ENCODE results near the gene MAD1L1.

MAD1L1 gene

DNA sequence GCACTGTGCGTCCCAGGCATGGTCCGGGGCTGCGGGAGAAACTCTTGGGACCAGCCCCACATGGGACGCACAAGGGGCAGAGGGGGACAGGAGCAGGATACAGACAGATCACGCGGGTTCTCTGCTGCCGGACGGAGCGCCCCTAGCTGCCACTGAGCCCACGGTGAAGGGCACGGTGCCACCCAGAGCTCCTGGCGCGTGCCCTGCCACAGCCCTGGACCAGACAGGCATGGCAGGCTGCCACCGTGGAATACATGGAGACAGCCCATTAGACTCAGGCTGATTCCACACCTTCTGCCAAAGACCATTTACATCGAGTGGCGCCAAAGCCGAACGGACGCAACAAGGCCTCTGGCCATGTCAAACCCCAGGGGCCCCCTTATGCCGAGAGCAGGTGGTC is 90.4 kb downstream of the MAD1L1 start:
- Mint-ChIP-seq H3K27ac (no peak overlapping the region), H3K4me3 (no peak overlapping the region), H3K9me3 (no peaks in the 10 kb centered on the region), H3K27me3 (ENCODE audit: low read depth, poor library complexity) (no peaks in the 10 kb centered on the region), H3K4me1 (peaks cover 25% of the 10 kb centered on the region), H3K36me3 (ENCODE audit: low read depth) (peaks cover 22% of the 10 kb centered on the region)
- no peak for TF ChIP-seq CTCF (IDR thresholded peaks at IDR 0.05)
- no peak for DNase-seq

- Mint-ChIP-seq H3K27me3 (ENCODE audit: low read depth, poor library complexity) (no peaks in the 10 kb centered on the region), H3K4me3 (no peak overlapping the region), H3K4me1 (peaks cover 25% of the 10 kb centered on the region), H3K36me3 (ENCODE audit: low read depth) (peaks cover 30% of the 10 kb centered on the region), H3K9me3 (no peaks in the 10 kb centered on the region), H3K27ac (no peak overlapping the region)
- DNase-seq, result no peak
- TF ChIP-seq CTCF (IDR thresholded peaks at IDR 0.05), result no peak
Observed at GRCh38 chr7:2141651-2142050, 91.1 kb downstream of the MAD1L1 start.

GRCh38 chr7:2141021-2141410 is 91.7 kb downstream of the MAD1L1 start:
- peaks cover 33% of the 10 kb centered on the region for H3K36me3 Mint-ChIP-seq (ENCODE audit: low read depth)
- no peak for TF ChIP-seq CTCF (IDR thresholded peaks at IDR 0.05)
- no peak overlapping the region for H3K27ac Mint-ChIP-seq
- no peak for DNase-seq
- no peak overlapping the region for H3K4me3 Mint-ChIP-seq
- no peaks in the 10 kb centered on the region for H3K9me3 Mint-ChIP-seq
- H3K4me1 Mint-ChIP-seq, result peaks cover 25% of the 10 kb centered on the region
- H3K27me3 Mint-ChIP-seq (ENCODE audit: low read depth, poor library complexity), result no peaks in the 10 kb centered on the region

DNA sequence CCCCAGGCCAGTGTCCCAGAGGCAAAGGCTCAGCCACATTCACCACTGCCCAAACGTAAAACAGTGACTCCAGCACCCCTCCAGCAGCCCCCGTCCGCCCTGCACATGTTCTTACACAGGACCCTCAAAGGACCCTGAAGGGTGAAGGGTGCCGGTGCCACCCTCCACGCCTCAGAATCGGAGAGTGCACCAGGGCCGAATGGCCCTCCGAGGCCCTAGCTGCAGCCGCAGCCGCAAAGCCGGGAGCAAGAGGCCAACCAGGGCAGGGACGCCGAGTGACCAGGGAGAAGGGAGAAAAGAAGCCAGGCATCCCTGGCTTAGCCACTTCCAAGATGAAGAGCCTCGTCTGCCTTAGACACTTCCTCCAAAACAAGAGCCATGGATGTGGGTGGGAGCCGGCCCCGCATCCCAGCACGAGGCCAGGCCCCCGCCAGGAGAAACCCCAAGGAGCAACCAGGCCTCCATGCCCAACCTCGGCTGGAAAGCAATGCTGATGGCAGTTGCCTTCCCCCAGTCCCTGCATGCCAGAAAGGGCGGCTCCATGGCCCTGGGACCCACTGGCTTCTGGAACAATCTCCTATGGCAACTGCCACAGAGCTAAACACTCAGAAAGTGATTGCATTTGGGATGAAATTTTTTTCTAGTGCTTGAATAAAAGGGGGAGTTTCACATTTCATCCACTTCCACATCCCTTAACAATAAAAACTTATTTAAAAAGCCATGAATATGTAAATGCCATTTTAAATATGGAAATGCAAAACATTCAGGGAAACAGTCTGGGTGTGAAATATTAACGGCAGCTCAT is 92.3 kb downstream of the MAD1L1 start:
- Mint-ChIP-seq H3K27me3 (ENCODE audit: low read depth, poor library complexity) (no peaks in the 10 kb centered on the region), H3K27ac (peak overlapping the region; percentile 80), H3K9me3 (no peaks in the 10 kb centered on the region), H3K36me3 (ENCODE audit: low read depth) (peaks cover 35% of the 10 kb centered on the region), H3K4me1 (peaks cover 25% of the 10 kb centered on the region), H3K4me3 (no peak overlapping the region)
- no peak for TF ChIP-seq CTCF (IDR thresholded peaks at IDR 0.05)
- DNase-seq, result no peak

DNA sequence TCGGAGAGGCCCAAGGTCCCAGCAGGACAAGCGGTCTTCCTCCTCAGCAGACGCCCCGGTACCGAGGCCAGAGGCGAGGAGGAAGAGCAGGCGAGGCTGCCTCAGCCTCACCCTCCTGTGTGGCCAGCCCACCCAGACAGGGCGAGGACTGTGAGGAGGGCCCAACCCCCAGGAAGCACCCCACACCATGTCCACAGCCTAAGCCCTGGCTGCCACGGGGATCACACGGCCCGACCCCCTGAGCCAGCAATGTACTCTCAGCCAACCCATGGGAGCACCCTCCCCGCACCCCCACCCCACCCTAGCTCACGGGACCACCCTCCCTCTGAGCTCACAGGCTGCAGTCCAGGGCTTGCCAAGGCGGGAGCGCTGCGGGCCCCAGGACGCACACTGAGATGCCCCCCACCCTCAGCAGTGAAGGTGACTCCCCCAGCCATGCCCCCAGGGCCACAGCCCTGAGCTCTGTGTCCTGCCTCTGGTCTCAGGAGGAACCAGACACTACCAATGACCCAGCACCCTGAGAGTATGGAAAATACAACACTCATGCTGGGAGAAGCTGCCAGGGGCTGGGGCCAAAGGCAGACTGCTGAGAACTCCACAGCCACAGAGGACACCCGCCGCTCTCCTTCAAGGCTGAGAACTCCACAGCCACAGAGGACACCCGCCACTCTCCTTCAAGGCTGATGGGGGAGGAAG is 93.6 kb downstream of the MAD1L1 start:
- Mint-ChIP-seq H3K9me3 (no peaks in the 10 kb centered on the region), H3K36me3 (ENCODE audit: low read depth) (peaks cover 42% of the 10 kb centered on the region), H3K27me3 (ENCODE audit: low read depth, poor library complexity) (no peaks in the 10 kb centered on the region), H3K4me1 (peaks cover 29% of the 10 kb centered on the region), H3K4me3 (no peak overlapping the region), H3K27ac (no peak overlapping the region)
- no peak for TF ChIP-seq CTCF (IDR thresholded peaks at IDR 0.05)
- DNase-seq, result no peak

Data from nephron progenitor cell (in vitro differentiated cells).